M059J (cell line): ENCODE data around the gene LYPD6B. TPM values are rescaled to one million over a fixed set of nuclear protein-coding genes. Genes with fewer than 3 reads are reported as not detected.

Experiments
- DNase-seq: peaks from one replicate; pipeline ENCODE4 v3.0.0-alpha.2; 2012; ENCODE audit warnings: low read depth
- total RNA-seq: library from RNA; depleted of rRNA; stranded (reverse); fragments of >200 nt; shearing (Covaris generic); gene quantifications from 2 replicates; pipeline ENCODE4 v1.2.3, GENCODE V29; 2014

LYPD6B gene
- total RNA-seq, 1 experiment from 2014 or later = 28.8 TPM

- DNase-seq = no peak
These were observed 118.7 kb downstream of the LYPD6B start for GRCh38 chr2:149156971-149157740.

DNA sequence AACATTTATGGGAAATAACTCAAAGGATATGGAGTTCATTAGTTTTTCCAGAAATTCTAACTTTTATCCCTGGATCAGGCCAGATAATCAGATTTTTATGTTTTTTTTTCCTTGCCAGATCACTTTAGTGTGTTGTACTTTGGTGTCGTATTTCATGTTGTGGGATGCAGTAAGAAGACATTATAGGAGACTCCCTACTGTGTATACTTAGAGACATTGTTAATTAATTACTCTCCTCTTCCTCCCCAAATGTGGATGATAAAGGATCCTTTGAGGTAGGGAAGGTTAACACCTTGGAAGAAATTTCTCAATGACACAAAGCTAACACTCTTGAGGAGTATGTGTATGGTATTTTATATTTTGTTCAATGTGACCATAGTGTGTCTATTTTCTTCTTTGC, 120.5 kb downstream of the LYPD6B start:
- DNase-seq = no peak

GRCh38 chr2:149160195-149160594, 121.7 kb downstream of the LYPD6B start:
- no peak for DNase-seq

DNA sequence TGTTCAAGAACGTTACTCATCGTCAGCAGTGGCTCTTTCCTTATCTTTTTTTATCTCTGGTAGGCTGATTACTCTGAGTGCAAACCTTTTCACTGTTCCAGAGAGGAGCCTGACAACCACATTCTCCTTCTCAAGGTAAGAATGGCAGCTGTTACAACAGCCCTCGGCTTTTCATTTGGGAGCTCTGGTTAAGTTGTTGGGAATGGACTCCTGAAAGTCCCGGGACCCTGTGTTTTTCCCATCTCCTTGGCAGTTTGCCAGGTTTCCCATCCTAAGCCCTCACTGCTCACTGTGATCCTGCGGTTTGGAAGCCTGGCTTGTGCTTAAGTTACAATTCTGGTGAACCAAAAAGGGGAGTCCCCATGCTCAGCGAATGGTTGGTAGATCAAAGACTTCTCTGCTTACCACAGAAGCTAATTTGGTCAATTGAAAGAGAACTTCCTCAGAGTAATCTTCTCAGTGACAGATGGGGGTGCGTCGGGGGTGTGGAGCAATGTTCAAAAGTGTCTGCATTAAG, 122.3 kb downstream of the LYPD6B start:
- DNase-seq = peak; percentile 45

- DNase-seq = no peak
These were observed 123.2 kb downstream of the LYPD6B start for GRCh38 chr2:149161481-149162225.

GRCh38 chr2:149164296-149164695, 125.8 kb downstream of the LYPD6B start:
- peak; percentile 61 for DNase-seq

DNA sequence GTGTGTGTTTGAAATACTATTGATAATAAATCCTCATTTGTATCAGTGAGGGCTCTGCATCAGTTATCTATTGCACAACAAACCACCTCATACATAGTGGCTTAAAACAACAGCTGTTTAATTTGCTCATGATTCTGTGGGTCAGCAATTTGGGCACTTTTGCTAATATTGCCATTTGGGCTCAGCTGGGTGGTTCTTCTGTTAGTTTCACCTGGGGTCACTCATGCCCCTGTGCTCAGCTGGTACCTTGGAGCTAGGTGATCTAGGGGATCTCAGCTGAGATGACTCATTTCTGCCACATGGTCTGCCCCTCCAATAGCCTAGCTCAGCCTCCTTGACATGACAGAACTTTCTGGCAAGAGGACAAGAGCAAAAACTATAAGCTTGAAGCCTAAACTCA, 126.3 kb downstream of the LYPD6B start:
- DNase-seq = no peak

DNA sequence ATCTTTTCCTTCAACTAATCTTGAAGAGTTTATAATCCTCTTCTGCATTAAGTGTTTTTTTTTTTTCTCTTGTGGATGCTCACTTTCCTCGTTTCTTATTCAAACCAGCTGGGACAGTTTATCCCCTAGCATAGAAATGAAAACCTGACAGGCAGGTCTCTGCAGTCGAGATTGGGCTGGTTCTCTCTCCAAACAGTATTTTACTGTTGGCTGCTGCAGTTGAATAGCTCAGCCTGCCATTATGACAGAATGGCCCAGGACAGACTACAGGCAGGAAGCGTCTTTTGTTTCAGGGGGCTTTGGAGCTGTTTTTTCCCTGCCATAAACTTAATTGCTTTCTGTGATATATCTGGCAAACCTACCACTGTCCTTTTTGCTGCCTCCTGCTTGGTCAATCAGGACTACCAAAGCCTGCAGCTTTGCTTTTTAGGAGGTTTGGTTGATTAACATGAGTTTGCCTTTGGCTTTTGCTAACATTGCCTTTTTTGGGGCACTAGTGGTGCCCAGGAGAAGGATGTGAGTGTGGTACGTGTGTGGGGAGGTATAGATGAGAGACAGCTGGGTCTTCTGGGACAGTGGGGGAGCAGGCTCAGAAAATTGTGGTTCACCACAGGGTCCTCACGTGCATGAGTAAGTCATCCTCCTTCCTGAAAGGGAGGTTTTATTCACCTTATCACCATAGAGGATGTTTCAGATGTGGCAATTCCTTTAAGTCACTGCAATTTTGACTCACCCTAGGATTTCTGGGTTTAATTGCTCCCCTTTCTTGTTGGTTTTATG, 128.7 kb downstream of the LYPD6B start:
- DNase-seq = peak; percentile 81

- DNase-seq = peak; percentile 40
These were observed 129.4 kb downstream of the LYPD6B start for GRCh38 chr2:149167941-149168340.

- peak; percentile 81 for DNase-seq
These were observed 131.2 kb downstream of the LYPD6B start for GRCh38 chr2:149169656-149170055.

DNA sequence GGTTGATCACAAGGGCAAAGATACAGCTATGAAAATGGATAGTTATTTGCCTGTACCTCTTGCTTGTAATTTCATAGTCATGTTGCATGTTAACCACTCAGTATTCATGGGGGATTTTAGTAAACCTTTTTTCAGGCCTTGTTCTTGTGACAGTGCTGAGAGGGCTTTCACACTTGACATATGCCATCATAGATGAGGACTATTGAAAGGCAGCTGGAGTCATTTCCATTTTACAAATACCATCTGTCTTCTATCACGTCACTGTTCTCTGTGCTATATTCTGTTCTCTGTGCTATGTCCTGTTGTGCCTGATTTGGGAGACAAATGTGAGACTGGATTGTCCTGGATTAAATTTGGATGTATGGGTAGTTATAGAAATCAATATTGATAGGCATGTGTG, 131.7 kb downstream of the LYPD6B start:
- no peak for DNase-seq

DNA sequence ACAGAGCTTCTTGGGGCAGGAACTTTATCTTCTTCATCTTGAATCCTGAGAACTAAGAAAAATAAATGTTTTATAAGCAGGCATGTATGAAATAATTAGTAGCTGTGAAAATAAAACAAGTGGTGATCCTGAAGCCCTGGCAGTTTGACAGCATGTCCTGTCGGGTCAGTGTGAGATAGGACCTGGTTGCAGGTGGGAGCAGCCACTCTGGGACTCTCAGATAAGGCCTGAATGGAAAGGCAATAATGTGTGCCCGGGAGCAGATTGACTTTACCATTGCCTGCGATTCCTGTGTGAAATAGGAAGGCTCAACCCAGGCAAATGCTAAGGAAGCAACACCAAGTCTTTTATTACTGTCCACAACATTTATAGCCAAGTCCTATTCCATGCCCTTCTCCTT, 132.4 kb downstream of the LYPD6B start:
- no peak for DNase-seq

- no peak for DNase-seq
These were observed 134.7 kb downstream of the LYPD6B start for GRCh38 chr2:149173220-149173619.

- no peak for DNase-seq
These were observed 137.5 kb downstream of the LYPD6B start for GRCh38 chr2:149175956-149176355.

DNA sequence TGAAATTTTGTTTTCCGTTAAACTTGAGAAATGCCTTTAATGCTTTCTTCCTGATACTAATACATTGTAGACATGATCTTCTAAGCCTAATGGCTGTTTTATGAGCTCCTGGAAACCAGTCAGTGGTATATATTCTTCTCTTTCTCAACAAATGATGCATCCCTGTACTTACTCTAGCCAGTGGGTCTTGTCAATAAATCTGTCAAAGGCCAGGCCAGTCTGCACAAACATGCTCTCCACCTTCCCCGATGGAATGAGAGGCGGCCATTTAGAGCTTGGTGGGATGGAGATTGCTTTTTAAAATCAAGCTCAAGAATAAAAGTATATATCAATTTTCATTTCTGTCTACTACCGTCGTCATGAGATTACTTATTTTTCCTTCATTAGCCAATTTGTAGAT, 140.1 kb downstream of the LYPD6B start:
- DNase-seq = no peak

- DNase-seq = peak; percentile 30
These were observed 141.9 kb downstream of the LYPD6B start for GRCh38 chr2:149180226-149180875.

DNA sequence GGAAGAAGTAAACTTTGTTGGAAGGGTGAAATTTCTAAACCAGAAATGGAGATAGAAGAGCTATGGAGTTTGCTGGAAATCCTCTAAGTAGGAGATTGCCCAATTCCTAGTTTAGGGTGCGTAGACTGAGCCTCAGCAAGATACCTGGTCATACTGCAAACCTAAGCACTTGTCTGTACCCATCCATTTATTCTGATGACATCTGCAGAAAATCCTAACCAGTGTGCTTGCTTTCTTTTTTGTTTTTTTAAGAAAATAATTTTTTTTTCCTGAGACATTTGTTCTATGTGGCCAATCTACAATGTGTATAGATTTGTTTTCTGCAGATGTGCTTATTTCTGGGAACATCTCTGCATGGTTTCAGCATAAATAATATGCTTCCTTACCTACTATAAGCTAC, 144.7 kb downstream of the LYPD6B start:
- no peak for DNase-seq

DNA sequence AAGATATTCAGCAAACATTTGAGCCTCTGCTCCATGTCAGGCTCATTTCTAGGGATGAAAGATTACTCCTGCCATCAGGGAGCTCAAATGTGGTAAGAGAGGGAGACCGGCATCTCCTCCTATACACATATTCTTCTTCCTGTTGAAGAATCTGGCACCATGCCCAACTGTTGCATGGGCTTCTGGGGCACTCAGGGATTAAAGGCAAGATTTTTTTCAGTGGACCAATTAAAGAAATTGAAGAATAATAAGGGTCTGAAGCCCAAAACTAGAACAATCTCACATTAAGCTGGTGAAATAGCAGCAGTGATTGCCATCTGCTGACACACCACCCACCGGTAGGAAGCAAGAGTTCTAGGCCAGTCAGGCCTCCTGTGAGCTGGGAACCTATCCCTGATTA, 146.5 kb downstream of the LYPD6B start:
- no peak for DNase-seq

GRCh38 chr2:149185942-149186490, 147.5 kb downstream of the LYPD6B start:
- DNase-seq = peak; percentile 38

- DNase-seq = no peak
These were observed 148.6 kb downstream of the LYPD6B start for GRCh38 chr2:149187057-149187456.

DNA sequence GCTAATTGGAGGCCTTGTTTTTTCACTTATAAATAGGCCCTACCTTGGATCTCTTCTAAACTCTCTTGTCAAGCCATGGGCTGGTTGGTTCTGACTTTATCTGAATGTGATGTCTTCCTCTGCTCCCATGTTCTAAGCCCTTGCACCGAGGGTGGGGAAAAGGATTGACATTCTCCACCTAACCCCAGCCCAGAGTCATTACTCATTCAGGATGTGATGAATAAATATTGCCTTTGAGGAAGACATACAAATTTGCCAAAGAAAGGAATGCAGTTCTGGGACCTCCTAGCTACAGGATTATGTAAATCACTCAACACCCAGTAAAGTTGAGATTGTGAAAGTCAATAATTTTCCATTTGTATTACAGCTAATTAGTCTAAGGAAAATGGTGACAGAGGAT, 149.8 kb downstream of the LYPD6B start:
- peak; percentile 65 for DNase-seq
